22Rv1 (cell line): Measurements from ENCODE around the gene SPDYE1.
"Not testable (repeated sequence)": the region's sequence is repeated elsewhere in the genome, so short reads cannot be mapped to it uniquely, and the experiment has no call there.

Source experiments
- H3K27ac ChIP-seq: fragments of 450-650 bp; 2 replicates; pipeline ENCODE4 v1.5.1; 2017
- CTCF ChIP-seq: fragments of 450-650 bp; IDR thresholded peaks from 2 replicates; pipeline ENCODE4 v1.5.1; 2017; ENCODE audit warnings: mild to moderate bottlenecking
- ZFX ChIP-seq: fragments of 450-650 bp; IDR thresholded peaks from 2 replicates; pipeline ENCODE4 v1.6.1; 2017; ENCODE audit warnings: antibody characterized with exemption, borderline replicate concordance

Gene SPDYE1

GRCh38 chr7:43977525-43977924 lies 20.2 kb upstream of the SPDYE1 start:
- TF ChIP-seq ZFX, result no peak
- no peak for TF ChIP-seq CTCF
- no peak overlapping the region for H3K27ac ChIP-seq

- H3K27ac ChIP-seq, result not testable (repeated sequence)
Observed at GRCh38 chr7:43978102-43978501, 19.6 kb upstream of the SPDYE1 start.

GRCh38 chr7:43982848-43983247 lies 14.8 kb upstream of the SPDYE1 start:
- not testable (repeated sequence) for H3K27ac ChIP-seq

- not testable (repeated sequence) for H3K27ac ChIP-seq
- TF ChIP-seq CTCF, result peak; percentile 14; the same call in 1 of the 2 replicates
Observed at GRCh38 chr7:43983736-43984135, 14.0 kb upstream of the SPDYE1 start.

- TF ChIP-seq CTCF, result peak; percentile 70
- H3K27ac ChIP-seq, result not testable (repeated sequence)
Observed at GRCh38 chr7:43985904-43986864, 11.5 kb upstream of the SPDYE1 start.

GRCh38 chr7:43987476-43987875 lies 10.2 kb upstream of the SPDYE1 start:
- not testable (repeated sequence) for H3K27ac ChIP-seq

- not testable (repeated sequence) for H3K27ac ChIP-seq
Observed at GRCh38 chr7:43990011-43990585, 7.6 kb upstream of the SPDYE1 start.

GRCh38 chr7:43990829-43991228 lies 6.9 kb upstream of the SPDYE1 start:
- H3K27ac ChIP-seq, result not testable (repeated sequence)

GRCh38 chr7:43992896-43993295 lies 4.8 kb upstream of the SPDYE1 start:
- not testable (repeated sequence) for H3K27ac ChIP-seq

GRCh38 chr7:43994681-43995080 lies 3.0 kb upstream of the SPDYE1 start:
- not testable (repeated sequence) for H3K27ac ChIP-seq

- H3K27ac ChIP-seq, result not testable (repeated sequence)
Observed at GRCh38 chr7:44012081-44012480, 14.4 kb downstream of the SPDYE1 start.

- H3K27ac ChIP-seq, result not testable (repeated sequence)
Observed at GRCh38 chr7:44015090-44015489, 17.4 kb downstream of the SPDYE1 start.
